GM10847 (cell line): ENCODE results near the gene MPEG1.

Experiments
- POLR2A ChIP-seq: IDR thresholded peaks from 2 replicates; pipeline ENCODE4 v1.6.1; 2011; ENCODE audit not compliant: insufficient read length; ENCODE audit errors: extremely low read depth

The MPEG1 gene

DNA sequence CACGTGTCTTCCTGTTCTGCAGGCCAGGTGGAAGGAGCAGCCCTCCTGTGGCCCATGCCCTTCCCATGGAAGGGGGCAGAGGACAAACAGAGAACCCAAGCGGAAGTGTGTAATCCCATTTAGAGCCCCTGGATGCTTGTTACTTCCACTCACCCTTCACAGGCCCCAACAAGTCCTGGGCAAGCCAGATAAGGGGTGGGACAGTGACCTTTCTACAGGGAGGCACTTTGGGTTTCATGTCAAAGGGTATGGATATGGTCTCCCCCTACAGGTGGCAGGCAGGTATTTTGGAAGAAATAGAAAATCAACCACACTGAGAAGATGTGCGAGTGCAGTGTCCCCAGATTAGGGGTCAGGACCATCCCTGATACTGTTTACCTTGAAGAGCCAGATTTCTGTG, 11.4 kb downstream of the MPEG1 start:
- no peak for TF ChIP-seq POLR2A

DNA sequence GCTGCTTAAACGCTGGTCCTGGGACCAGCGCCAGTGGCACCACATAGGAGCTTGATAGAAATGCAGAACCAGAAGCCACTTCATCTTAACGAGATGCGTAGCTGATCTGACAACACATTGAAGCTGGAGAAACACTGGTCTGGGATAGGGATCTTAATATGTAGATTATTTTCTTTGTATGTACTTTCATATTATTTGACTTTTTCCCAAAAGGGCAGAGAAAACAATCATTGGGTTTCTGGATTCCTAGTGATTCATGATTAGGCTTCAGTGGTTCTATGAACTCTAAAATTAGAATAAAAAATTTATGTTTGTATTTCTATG, 12.3 kb downstream of the MPEG1 start:
- TF ChIP-seq POLR2A, result no peak

DNA sequence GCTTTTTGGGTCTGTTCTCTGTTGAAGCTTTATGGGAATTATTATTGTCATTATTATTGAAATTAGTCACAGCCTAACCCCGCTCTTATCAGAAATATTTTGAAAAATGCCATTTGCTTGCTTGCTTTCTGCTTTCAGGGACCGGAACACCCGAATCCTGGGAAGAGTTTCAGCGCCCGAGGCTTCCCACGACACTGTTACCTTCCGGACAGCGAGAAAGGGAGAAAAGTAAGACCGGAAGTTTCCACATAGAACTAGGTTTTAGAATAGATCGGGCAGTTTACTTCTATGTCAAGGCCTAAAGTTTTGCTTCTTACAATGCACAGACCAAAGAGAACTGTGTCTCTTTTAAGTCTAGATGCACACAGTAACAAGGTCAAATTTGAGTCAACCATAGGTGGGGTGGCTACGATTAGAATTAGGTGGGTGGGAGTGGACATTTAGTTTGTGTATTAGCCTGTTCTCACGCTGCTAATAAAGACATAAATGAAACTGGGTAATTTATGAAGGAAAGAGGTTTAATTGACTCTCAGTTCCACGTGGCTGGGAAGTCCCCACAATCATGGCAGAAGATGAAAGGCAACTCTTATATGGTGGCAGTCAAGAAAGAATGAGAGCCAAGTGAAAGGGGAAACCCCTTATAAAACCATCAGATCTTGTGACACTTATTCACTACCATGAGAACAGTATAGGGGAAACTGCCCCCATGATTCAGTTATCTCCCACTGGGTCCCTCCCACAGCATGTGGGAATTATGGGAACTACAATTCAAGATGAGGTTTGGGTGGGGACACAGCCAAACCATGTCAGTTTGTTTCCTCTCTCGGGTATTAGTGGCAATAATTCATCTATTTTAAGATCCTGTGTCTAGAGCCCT, 12.9 kb downstream of the MPEG1 start:
- no peak for TF ChIP-seq POLR2A

DNA sequence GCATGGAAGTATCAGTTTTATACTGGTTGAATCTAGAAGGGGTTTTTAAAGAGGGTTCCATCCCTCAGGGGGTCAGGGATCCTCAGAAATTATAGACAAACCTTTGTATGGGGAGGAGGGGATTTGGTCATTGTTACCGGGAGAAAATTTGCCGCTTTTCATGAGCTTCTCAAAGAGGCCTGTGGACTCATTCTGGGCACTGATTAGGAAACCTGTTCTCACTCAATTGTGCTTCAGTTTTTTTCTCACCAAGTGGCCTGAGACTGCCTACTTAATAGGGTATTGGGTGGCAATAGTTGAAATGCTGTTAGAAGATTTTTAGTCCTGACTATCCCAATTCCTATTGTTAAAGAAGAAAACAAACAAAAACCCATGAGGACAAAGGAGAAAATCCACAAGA, 14.0 kb downstream of the MPEG1 start:
- no peak for TF ChIP-seq POLR2A

DNA sequence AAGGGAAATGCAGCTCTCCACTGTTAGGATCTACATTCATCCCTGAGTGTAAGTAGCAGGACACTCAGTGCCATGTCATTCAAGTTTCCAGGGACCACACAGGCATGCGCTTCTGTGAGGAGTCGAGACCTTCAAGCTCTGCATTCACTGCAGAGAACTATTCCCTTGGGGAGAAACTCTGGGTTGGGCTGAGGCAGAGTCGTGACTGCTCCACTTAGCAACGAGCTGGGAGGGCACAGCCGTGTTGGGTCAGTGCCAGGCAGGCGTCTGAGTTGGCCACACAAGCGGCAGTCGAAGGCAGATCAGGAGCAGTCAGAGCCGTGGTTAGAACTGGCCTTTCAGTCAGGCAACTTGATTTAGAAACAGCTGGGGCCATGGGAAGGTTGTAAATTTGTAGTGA, 14.7 kb downstream of the MPEG1 start:
- no peak for TF ChIP-seq POLR2A

DNA sequence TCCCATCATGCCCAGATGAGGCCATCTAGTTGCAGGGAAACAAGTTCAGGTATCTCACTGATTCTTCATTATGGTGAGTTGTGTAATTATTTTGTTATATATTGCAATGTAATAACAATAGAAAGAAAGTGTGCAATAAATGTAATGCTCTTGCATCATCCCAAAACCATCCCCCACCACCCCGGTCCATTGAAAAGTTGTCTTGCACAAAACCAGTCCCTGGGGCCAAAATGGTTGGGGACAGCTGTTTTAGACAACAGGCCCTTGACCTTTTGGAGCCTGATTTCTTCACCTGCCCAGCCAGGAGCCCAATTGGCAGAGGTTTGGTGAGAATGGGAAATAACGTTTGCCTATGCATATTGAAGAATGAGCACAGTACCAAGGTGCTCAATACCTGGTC, 15.9 kb downstream of the MPEG1 start:
- no peak for TF ChIP-seq POLR2A

DNA sequence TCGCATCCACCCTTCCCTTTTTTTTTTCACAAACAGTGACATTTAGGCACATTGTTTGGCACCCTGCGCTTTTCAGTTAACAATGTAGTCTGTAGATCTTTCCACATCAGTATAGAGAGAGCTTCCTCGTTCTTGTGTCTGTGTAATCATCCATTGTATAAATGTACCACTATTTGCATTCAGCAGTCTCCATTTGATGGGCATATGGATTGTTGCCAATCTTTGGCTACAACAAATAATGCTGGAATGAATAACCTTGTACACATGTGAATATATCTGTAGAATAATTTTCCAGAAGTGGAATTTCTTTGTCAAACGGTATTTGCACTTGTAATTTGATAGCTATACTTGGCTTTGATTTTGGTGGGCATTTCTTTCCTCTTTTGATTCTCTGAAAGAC, 17.1 kb downstream of the MPEG1 start:
- no peak for TF ChIP-seq POLR2A

DNA sequence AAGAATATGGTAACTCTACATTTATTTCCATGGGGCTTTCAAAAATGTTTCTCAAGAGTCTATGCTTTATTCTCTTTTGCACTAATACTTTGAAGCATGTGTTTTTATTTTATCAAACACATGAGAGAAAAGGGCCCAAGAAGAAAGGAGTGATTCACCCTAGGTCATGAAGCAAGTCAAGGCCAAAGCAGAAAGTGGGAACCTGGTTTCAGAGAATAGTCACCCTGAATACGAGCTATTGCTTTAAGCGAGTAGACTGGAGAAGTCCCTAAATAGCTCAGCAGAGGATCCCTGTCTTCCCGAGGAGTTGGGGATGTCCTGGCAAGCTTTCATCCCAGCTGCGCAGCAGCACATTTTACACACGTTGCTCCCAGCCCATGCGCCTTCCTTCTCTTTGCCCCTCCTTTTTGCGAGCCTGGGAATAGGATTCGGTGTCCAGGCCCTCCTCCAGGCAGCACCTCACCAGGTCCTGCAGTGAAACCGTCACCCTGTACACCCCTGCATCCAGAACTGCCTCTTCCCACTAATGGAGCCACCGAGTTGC, 19.1 kb downstream of the MPEG1 start:
- no peak for TF ChIP-seq POLR2A

DNA sequence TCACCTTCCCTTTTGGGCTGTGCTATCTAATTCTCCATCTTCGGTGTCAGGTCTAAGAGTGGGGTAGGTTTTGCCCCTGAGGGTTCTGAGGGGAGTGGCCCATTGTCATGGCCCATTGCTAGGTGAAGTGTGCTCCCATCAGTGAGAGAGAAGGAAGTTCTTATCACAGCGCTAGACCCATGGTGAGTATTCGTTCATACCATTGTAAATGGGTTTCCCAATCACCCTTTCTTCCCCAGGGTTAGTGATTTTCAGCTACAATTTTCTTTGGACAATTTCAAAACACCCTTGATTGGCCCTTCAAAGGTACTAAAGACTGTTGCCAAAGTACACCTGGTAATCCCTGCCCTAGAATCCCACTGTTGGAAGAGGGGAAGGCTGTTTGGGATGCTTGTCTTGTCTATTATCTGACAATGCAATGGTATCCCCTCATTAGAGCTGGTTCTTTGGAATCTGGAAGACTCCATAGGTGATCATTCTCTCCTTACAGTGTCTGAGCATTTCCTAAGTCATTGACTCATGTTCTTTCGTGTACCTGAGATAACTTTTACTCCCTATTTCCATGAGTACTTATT, 20.2 kb downstream of the MPEG1 start:
- no peak for TF ChIP-seq POLR2A

DNA sequence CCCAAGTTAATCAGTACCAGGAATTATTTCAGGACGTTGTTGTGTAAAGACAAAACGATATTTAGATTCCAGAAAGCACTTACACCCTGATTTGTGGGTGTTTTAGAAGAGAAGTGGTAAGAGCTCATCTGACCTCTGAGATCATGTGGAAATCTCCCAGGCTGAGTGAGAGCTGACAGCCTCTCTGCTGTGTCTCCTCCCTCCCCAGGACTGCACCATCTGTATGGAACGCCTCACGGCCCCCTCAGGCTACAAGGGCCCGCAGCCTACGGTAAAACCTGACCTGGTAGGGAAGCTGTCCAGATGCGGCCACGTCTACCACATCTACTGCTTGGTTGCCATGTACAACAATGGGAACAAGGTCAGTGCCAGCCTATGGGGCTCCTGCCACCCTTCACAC, 20.8 kb downstream of the MPEG1 start:
- TF ChIP-seq POLR2A, result no peak

DNA sequence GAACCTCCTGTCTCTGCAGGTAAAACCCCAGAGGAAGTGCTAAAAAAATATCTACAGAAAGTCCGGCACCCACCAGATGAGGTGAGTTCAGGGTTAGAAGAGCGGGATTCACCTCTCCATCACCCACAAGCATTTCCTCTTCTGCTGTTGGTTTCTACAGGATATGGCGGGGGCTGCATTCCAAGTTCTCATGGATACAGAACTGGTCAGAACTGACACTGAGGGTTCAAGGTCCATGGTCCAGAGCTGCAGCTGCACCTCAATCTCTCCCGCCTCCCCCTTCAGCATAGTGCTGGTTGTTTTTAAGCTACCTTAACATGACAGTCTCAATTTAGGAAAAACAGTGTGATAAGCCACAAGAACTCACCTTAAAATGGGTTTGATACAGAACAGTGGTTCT, 21.6 kb downstream of the MPEG1 start:
- TF ChIP-seq POLR2A, result no peak

DNA sequence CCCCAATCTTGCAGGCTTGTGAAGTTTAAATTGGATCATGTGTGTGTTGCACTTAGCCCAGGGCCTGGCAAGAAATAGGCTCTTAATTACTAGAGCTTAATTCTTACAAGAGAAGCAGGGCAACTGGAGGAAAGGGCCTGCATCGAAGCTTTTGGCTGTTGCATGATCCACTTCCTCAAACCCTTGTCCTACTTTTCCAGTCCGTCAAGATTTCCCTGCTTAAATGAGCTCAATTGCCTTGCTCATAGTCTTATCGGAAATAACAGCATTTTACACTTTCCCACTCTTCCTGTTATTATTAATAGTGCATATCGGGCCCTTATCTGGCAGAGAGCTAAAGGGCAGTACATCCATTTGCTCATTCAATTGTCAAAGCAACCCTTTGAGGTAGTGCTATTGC, 22.7 kb downstream of the MPEG1 start:
- TF ChIP-seq POLR2A, result no peak

DNA sequence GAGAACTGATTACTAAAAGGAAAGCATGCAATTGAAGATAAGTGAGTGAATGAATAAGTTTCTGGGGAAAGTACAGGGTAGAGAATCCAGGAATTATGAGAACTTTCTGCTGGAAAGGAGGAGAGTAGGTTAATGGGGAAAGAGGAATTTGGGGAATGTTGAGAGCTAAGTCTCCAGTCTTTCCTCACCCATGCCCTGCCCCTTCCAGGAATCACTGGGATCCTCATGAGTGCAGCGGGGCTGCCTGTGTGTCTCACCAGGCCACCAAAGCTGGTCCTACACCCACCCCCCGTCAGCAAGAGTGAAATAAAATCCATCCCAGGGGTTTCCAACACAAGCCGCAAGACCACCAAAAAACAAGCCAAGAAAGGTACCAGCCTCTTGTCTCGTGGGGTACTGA, 23.8 kb downstream of the MPEG1 start:
- TF ChIP-seq POLR2A, result no peak

DNA sequence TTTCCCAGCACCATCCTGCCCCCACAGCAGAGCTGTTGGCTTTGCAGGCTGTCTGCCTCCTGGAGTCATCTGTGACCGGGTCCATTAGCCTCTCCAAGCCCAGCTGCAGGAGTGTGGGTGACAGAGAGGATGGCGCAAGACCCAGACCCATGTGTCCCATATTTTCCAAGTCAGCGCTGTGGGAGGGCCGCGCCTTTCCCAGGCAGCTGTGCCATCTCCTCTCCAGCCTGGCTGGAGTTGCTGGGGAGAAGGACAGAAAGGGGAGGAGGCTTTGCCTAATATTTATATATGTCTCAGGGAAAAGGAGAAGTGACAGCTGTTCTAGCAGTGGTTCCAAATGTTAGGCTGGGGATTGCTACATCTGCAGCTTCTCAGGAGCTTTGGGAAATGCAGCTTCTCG, 25.1 kb downstream of the MPEG1 start:
- no peak for TF ChIP-seq POLR2A

DNA sequence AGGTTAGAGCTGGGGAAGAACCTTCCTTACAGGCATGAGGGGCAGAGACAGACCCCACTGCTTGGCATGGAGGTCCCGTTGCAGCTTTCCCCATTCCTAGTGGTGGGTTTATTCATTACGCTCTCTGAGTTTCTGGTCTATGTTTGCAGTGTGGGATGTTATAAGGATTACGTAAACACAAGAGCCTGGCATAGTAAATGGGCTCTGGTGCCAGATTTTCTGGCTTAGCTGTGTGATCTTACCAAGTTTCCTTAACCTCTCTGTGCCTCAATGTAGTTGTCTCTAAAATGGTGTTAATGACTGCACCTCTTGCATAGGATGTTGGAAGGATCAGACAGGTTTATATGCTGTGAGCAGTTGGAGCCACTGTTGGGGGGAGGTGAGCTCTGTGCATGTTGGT, 25.7 kb downstream of the MPEG1 start:
- TF ChIP-seq POLR2A, result no peak

DNA sequence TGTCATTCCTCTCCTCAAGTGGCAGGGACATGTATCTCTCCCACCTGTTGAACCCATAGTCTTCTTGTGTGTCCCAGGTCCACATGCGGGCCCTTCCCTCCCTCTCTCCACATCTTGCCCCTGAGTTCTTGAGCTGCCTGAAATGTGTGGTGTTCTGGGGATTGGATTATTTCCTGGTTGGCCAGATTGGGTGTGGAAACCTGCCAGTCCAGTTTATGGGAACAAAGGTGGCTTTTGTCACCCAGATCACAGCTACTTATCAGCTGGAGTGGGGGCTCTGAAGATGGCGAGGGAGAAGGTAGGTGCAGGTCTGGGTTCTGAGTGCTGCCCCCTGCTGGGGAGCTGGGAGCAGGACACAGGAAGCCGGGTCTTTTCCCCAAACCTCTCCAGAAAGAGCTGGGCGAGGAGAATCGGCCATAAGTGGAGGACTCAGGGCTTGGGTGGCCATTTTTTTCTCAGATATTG, 26.6 kb downstream of the MPEG1 start:
- no peak for TF ChIP-seq POLR2A
